Measurements from ENCODE around the gene TRIM34.

DNA sequence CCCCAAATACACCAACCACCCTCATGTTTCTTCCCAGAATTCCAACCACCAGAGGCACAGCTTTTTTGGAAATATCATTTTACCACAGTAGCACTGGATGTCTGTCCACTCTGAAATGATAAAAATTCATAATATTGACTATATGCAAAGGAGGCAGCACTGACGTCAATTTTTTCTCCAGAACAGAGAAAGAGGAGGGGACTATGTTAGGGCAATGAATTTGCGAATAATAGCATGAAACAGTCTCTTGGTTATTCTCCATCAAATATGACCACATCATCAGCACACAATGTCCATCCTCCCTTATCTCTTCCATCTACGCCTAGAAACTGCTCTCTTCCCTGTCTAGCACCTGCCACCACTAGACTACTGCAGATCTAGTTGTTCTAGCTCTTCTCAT is 21.3 kb downstream of the TRIM34 start:
- TF ChIP-seq GATA2 (IDR thresholded peaks at IDR 0.05; ENCODE audit: low read depth, low read length) (no peak), GATA3 (IDR thresholded peaks at IDR 0.05; ENCODE audit: low read depth, low read length) (no peak)

Data from SH-SY5Y (cell line).